ENCODE results near the gene RNF145. TPM values are rescaled to one million over a fixed set of nuclear protein-coding genes. Genes with fewer than 3 reads are reported as not detected.
A peak's percentile ranks its signal among the peaks of the same experiment; 100 is the strongest.
"Not testable (repeated sequence)": the region's sequence is repeated elsewhere in the genome, so short reads cannot be mapped to it uniquely, and the experiment has no call there.

Gene RNF145
- polyA plus RNA-seq, 3 donors, result 9.1 to 23.6 (median 11.5) TPM

GRCh38 chr5:159158553-159159091 is 50.7 kb downstream of the RNF145 start:
- H4K20me1 ChIP-seq (ENCODE audit: insufficient read depth, low read length), result peaks cover 31% of the 10 kb centered on the region
- not testable (repeated sequence) for H3K4me1 ChIP-seq (ENCODE audit: control insufficient read depth in 1 of 2, insufficient read depth in 2 of 2, low read length in 2 of 2); H3K9ac ChIP-seq (ENCODE audit: insufficient read depth, low read length, poor library complexity, severe bottlenecking); H3K9me3 Mint-ChIP-seq; H3K4me3 ChIP-seq (replicated peaks in 1 of 3; ENCODE audit: low read depth in 2 of 3, low read length in 3 of 3); H2AFZ ChIP-seq (ENCODE audit: insufficient read depth, low read depth, low read length, poor library complexity, severe bottlenecking); H3K4me2 ChIP-seq (replicated peaks; ENCODE audit: extremely low read depth, low read length, poor library complexity, severe bottlenecking); H3K27me3 ChIP-seq (ENCODE audit: control insufficient read depth in 2 of 2, insufficient read depth in 2 of 2, low read length in 2 of 2); H3K4me1 Mint-ChIP-seq; H3K4me3 Mint-ChIP-seq; H3K9me3 ChIP-seq (replicated peaks in 1 of 2; ENCODE audit: control insufficient read depth in 1 of 2, insufficient read depth in 1 of 2, low read length in 2 of 2); H3K79me2 ChIP-seq (ENCODE audit: insufficient read depth, low read length); DNase-seq; H3K27me3 Mint-ChIP-seq (ENCODE audit: low read depth in 3 of 3)
- intact Hi-C loops (cut with micrococcal nuclease), result loop anchor here (5.0 to 10.0 kb wide), 3 partner anchors 156 to 836 kb away; no protein-coding TSS in a partner anchor
- peak overlapping the region in 1 of 2 donors; percentile 2 for H3K27ac ChIP-seq (ENCODE audit: low read depth in 1 of 2, low read length in 2 of 2)
- Mint-ChIP-seq H3K27ac (peak overlapping the region in 1 of 7 donors; percentile 41), H3K36me3 (peaks cover 58 to 62% of the 10 kb centered on the region in 2 donors)
- 75% methylated on average over 2 of the region's 4 CpGs for WGBS (ENCODE audit: insufficient coverage)
- H3K36me3 ChIP-seq (replicated peaks in 1 of 2; ENCODE audit: control insufficient read depth in 1 of 2, insufficient read depth in 2 of 2, low read length in 2 of 2), result peaks cover 44 to 85% of the 10 kb centered on the region in 2 donors

- peaks cover 38 to 74% of the 10 kb centered on the region in 2 donors for H3K36me3 ChIP-seq (replicated peaks in 1 of 2; ENCODE audit: control insufficient read depth in 1 of 2, insufficient read depth in 2 of 2, low read length in 2 of 2)
- intact Hi-C loops (cut with micrococcal nuclease), result loop anchor here (5.0 to 10.0 kb wide), 3 partner anchors 157 to 837 kb away; no protein-coding TSS in a partner anchor
- Mint-ChIP-seq H3K4me1 (no peaks in the 10 kb centered on the region), H3K9me3 (no peaks in the 10 kb centered on the region), H3K27me3 (ENCODE audit: low read depth in 3 of 3) (no peaks in the 10 kb centered on the region), H3K36me3 (peaks cover 49 to 53% of the 10 kb centered on the region in 2 donors), H3K4me3 (no peak overlapping the region), H3K27ac (no peak overlapping the region)
- no peak overlapping the region for H3K4me2 ChIP-seq (replicated peaks; ENCODE audit: extremely low read depth, low read length, poor library complexity, severe bottlenecking)
- no peaks in the 10 kb centered on the region for H3K27me3 ChIP-seq (ENCODE audit: control insufficient read depth in 2 of 2, insufficient read depth in 2 of 2, low read length in 2 of 2)
- peaks cover 23% of the 10 kb centered on the region for H4K20me1 ChIP-seq (ENCODE audit: insufficient read depth, low read length)
- no peak for TF ChIP-seq CTCF (IDR thresholded peaks at IDR 0.05)
- no peak overlapping the region for H2AFZ ChIP-seq (ENCODE audit: insufficient read depth, low read depth, low read length, poor library complexity, severe bottlenecking)
- H3K4me1 ChIP-seq (ENCODE audit: control insufficient read depth in 1 of 2, insufficient read depth in 2 of 2, low read length in 2 of 2), result no peaks in the 10 kb centered on the region
- no peak for DNase-seq
- no peak overlapping the region for H3K9ac ChIP-seq (ENCODE audit: insufficient read depth, low read length, poor library complexity, severe bottlenecking)
- H3K4me3 ChIP-seq (replicated peaks in 1 of 3; ENCODE audit: low read depth in 2 of 3, low read length in 3 of 3), result no peak overlapping the region
- WGBS (ENCODE audit: insufficient coverage), result 100% methylated on average over 1 of the region's 1 CpG
- no peaks in the 10 kb centered on the region for H3K9me3 ChIP-seq (replicated peaks in 1 of 2; ENCODE audit: control insufficient read depth in 1 of 2, insufficient read depth in 1 of 2, low read length in 2 of 2)
- no peak overlapping the region for H3K27ac ChIP-seq (ENCODE audit: low read depth in 1 of 2, low read length in 2 of 2)
- no peaks in the 10 kb centered on the region for H3K79me2 ChIP-seq (ENCODE audit: insufficient read depth, low read length)
Observed at GRCh38 chr5:159157552-159157951, 51.8 kb downstream of the RNF145 start.
